Hepatocyte (in vitro differentiated cells): ENCODE measurements around the gene ANAPC1.
"Not testable (repeated sequence)": the region's sequence is repeated elsewhere in the genome, so short reads cannot be mapped to it uniquely, and the experiment has no call there.

Experiments used
- CTCF ChIP-seq: fragments of 200-600 bp; sonication (generic); IDR thresholded peaks from 2 replicates; pipeline ENCODE4 v1.5.1; 2016; ENCODE audit warnings: antibody characterized with exemption, mild to moderate bottlenecking; ENCODE audit not compliant: poor library complexity
- EZH2 ChIP-seq: fragments of 200-600 bp; sonication (generic); IDR thresholded peaks from 2 replicates; pipeline ENCODE4 v1.6.1; 2016; ENCODE audit warnings: antibody characterized with exemption, mild to moderate bottlenecking, borderline replicate concordance
- EZH2phosphoT487 ChIP-seq: fragments of 200-600 bp; sonication (generic); IDR thresholded peaks from one replicate; pipeline ENCODE4 v1.6.1; 2018; ENCODE audit warnings: antibody characterized with exemption, mild to moderate bottlenecking, low read depth, moderate library complexity; ENCODE audit not compliant: unreplicated experiment, severe bottlenecking

- not testable (repeated sequence) for TF ChIP-seq CTCF, EZH2, EZH2phosphoT487
Measured at GRCh38 chr2:111744751-111745150, 139.2 kb downstream of the ANAPC1 start.
